HepG2 (cell line): ENCODE measurements around the gene PRKN. TPM values are rescaled to one million over a fixed set of nuclear protein-coding genes. Genes with fewer than 3 reads are reported as not detected.

Experiments used
- ATAC-seq: fragments of 200-7000 bp; cut with Tn5 transposase; 3 replicates; pipeline ENCODE4 v1.9.1; 2020; ENCODE audit warnings: mild to moderate bottlenecking, moderate library complexity
- BruUV-seq: library from RNA; stranded (reverse); fragments of 400-500 nt; replicated peaks from 2 replicates; lab custom pipeline; 2021; lab: Mats Ljungman, UMichigan
- CTCF ChIA-PET: fragments of 300-600 bp; formaldehyde crosslinking; extraction: SDS; loops from one replicate; lab custom pipeline; 2021; ENCODE audit warnings: low total read pairs, inconsistent platforms, low intra/inter-chr PET ratio; lab: Yijun Ruan, JAX
- POLR2A ChIA-PET: fragments of 350-600 bp; sonication (Branson Sonifier 250); formaldehyde crosslinking; loops from one replicate; lab custom pipeline; 2020; ENCODE audit warnings: antibody characterized with exemption, inconsistent platforms; lab: Yijun Ruan, JAX
- DNase-seq: peaks from one replicate; pipeline ENCODE4 v3.0.0-alpha.2; 2015; ENCODE audit warnings: low spot score
- FAIRE-seq: peaks from 3 replicates; lab custom pipeline; 2011; peaks lifted over from hg19 to GRCh38; lab: Jason Lieb, UNC
- H2AFZ ChIP-seq: one replicate; pipeline ENCODE4 v1.6.1; 2011; ENCODE audit warnings: low read length, inconsistent platforms
- H3K27ac ChIP-seq: fragments of 300-600 bp; 3 replicates; pipeline ENCODE4 v1.8.0; 2011; ENCODE audit warnings: mixed run types, mild to moderate bottlenecking, mixed read lengths, low read length, inconsistent platforms; ENCODE audit not compliant: insufficient read depth; ENCODE audit errors: extremely low read length
- H3K27me3 ChIP-seq, 2 experiments: fragments of 200-600 bp in 1 of 2; 2 replicates in 1 of 2; 3 replicates in 1 of 2; pipeline versions ENCODE4 v1.6.0 to v1.8.0; 2011; ENCODE audit warnings: low read length in 2 of 2, mild to moderate bottlenecking in 2 of 2, moderate library complexity in 2 of 2, inconsistent platforms in 1 of 2; ENCODE audit not compliant: insufficient read depth in 2 of 2, control insufficient read depth in 1 of 2
- H3K36me3 ChIP-seq, 2 experiments: fragments of 200-600 bp in 1 of 2; replicated peaks in 1 of 2; 2 replicates in 1 of 2; 3 replicates in 1 of 2; pipeline versions ENCODE4 v1.5.1 to v1.8.0; 2011; ENCODE audit warnings: low read length in 2 of 2, inconsistent platforms in 1 of 2; ENCODE audit not compliant: insufficient read depth in 2 of 2, control insufficient read depth in 1 of 2
- H3K4me1 ChIP-seq: 2 replicates; pipeline ENCODE4 v1.5.1; 2012; ENCODE audit warnings: low read length, inconsistent platforms; ENCODE audit not compliant: insufficient read depth
- H3K4me2 ChIP-seq: 2 replicates; pipeline ENCODE4 v1.6.0; 2011; ENCODE audit warnings: low read depth, low read length, inconsistent platforms
- H3K4me3 ChIP-seq, 3 experiments: fragments of 200-600 bp in 1 of 3; sonication (generic), shearing (Covaris generic) in 1 of 3; replicated peaks in 1 of 3; 2 replicates each; pipeline ENCODE4 v1.5.1; 2011 to 2016; ENCODE audit warnings: low read length in 3 of 3, inconsistent platforms in 2 of 3, low read depth in 2 of 3, mild to moderate bottlenecking in 2 of 3, control low read depth in 1 of 3, mixed read lengths in 1 of 3; ENCODE audit not compliant: insufficient read depth in 1 of 3
- H3K79me2 ChIP-seq: one replicate; pipeline ENCODE4 v1.6.1; 2011; ENCODE audit warnings: low read length, inconsistent platforms; ENCODE audit not compliant: insufficient read depth
- H3K9ac ChIP-seq: 2 replicates; pipeline ENCODE4 v1.6.0; 2011; ENCODE audit warnings: mild to moderate bottlenecking, low read depth, low read length, inconsistent platforms; ENCODE audit not compliant: insufficient read depth
- H3K9me3 ChIP-seq: 2 replicates; pipeline ENCODE4 v1.5.1; 2012; ENCODE audit warnings: mild to moderate bottlenecking, low read length
- H4K20me1 ChIP-seq: 2 replicates; pipeline ENCODE4 v1.6.0; 2011; ENCODE audit warnings: inconsistent platforms, mild to moderate bottlenecking, low read length, moderate library complexity; ENCODE audit not compliant: insufficient read depth
- ADNP ChIP-seq: sonication (generic); formaldehyde crosslinking; IDR thresholded peaks from 2 replicates; pipeline ENCODE4 v1.4.0; 2020; ENCODE audit warnings: missing genetic modification reagents
- NCOA5 ChIP-seq: sonication (generic); formaldehyde crosslinking; IDR thresholded peaks from 2 replicates; pipeline ENCODE4 v1.4.0; 2020; ENCODE audit warnings: missing genetic modification reagents
- RERE ChIP-seq: IDR thresholded peaks from 2 replicates; pipeline ENCODE4 v1.6.1; 2016; ENCODE audit warnings: low read depth, missing genetic modification reagents, missing compliant biosample characterization
- ZBED4 ChIP-seq: sonication (generic); formaldehyde crosslinking; IDR thresholded peaks from 2 replicates; pipeline ENCODE4 v1.4.0; 2020; ENCODE audit warnings: missing genetic modification reagents, borderline replicate concordance
- ZBTB42 ChIP-seq: sonication (generic); formaldehyde crosslinking; IDR thresholded peaks from 2 replicates; pipeline ENCODE4 v1.5.0; 2020; ENCODE audit warnings: mild to moderate bottlenecking, missing genetic modification reagents
- ZNF761 ChIP-seq: sonication (generic); formaldehyde crosslinking; conservative IDR thresholded peaks from 2 replicates; pipeline ENCODE4 v1.4.0; 2020; ENCODE audit warnings: mild to moderate bottlenecking, missing genetic modification reagents
- ZNF850 ChIP-seq: sonication (generic); formaldehyde crosslinking; conservative IDR thresholded peaks from 2 replicates; pipeline ENCODE4 v1.9.0; 2021; ENCODE audit warnings: mild to moderate bottlenecking, missing genetic modification reagents
- WGBS: methylation state at CpG from one replicate; pipeline ENCODE4 v1.1.6; 2017; ENCODE audit warnings: low lambda C conversion rate; 5-methylcytosine and 5-hydroxymethylcytosine counted together
- in situ Hi-C: cut with HindIII; loops from 2 replicates; pipeline ENCODE4 v1.10.0; 2017; ENCODE audit warnings: low pct_unique_long_range_greater_than_20kb; ENCODE audit not compliant: extremely low pct_ligation_motif_present
- intact Hi-C: fragments of 100-400 bp; cut with micrococcal nuclease; formaldehyde crosslinking; loops from one replicate; pipeline ENCODE4 v1.10.0; 2022; ENCODE audit not compliant: unreplicated experiment
- polyA plus RNA-seq, 8 experiments: library from polyadenylated mRNA; depleted of rRNA in 3 of 8; stranded (reverse) in 7 of 8; unstranded in 1 of 8; fragments of >200 nt; fragmentation: Illumina TruSeq in 4 of 8; extraction: Trizol in 4 of 8; gene quantifications; 2 replicates each; pipeline versions ENCODE4 v1.2.1 to v1.2.3, GENCODE V29; 2011 to 2016; ENCODE audit warnings: low read depth in 4 of 8, missing spikeins in 1 of 8, mixed read lengths in 1 of 8; ENCODE audit not compliant: insufficient read depth in 1 of 8
- total RNA-seq, 5 experiments: library from RNA; depleted of rRNA; stranded (reverse); fragments of >200 nt; fragmentation: Illumina TruSeq; extraction: Trizol; gene quantifications; 2 replicates each; pipeline ENCODE4 v1.2.3, GENCODE V29; 2016; ENCODE audit warnings: low read depth in 1 of 5

Gene PRKN
- total and polyA plus RNA-seq, 2 of the 13 experiments (the other 11 are each of a cell fraction or from before 2014, with no cell fraction given), result 0.31 to 0.44 TPM

GRCh38 chr6:161906571-161906970, 821.0 kb downstream of the PRKN start:
- Histone ChIP-seq H3K27me3 (no peaks in the 10 kb centered on the region), H3K79me2 (no peaks in the 10 kb centered on the region), H3K4me2 (no peak overlapping the region), H4K20me1 (no peaks in the 10 kb centered on the region), H3K9ac (no peak overlapping the region), H3K9me3 (no peaks in the 10 kb centered on the region), H3K4me3 (no peak overlapping the region), H2AFZ (no peak overlapping the region), H3K4me1 (no peaks in the 10 kb centered on the region), H3K27ac (no peak overlapping the region), H3K36me3 (no peaks in the 10 kb centered on the region)
- no peak for TF ChIP-seq RERE (CRISPR knock-in tag)
- CTCF ChIA-PET, result no interaction called here
- ATAC-seq, result no peak
- 28% methylated on average over 5 of the region's 5 CpGs for WGBS
- BruUV-seq, result no TSS peak
- FAIRE-seq, result no peak
- intact Hi-C loops (no loop called here), in situ Hi-C loops (no loop called here)
- POLR2A ChIA-PET, result no interaction called here
- DNase-seq, result no peak

GRCh38 chr6:161903584-161904212, 823.9 kb downstream of the PRKN start:
- 46% methylated on average over 2 of the region's 2 CpGs for WGBS
- intact Hi-C loops, result no loop called here
- H2AFZ ChIP-seq, result no peak overlapping the region
- no peaks in the 10 kb centered on the region for H3K79me2 ChIP-seq
- no peak overlapping the region for H3K9ac ChIP-seq
- in situ Hi-C loops, result no loop called here
- no peak overlapping the region for H3K27ac ChIP-seq
- ChIA-PET POLR2A (no interaction called here), CTCF (no interaction called here)
- no peak overlapping the region for H3K4me3 ChIP-seq
- no peaks in the 10 kb centered on the region for H3K4me1 ChIP-seq
- H3K27me3 ChIP-seq, result no peaks in the 10 kb centered on the region
- BruUV-seq, result no TSS peak
- DNase-seq (no peak), ATAC-seq (no peak; the same call in 2 of the 3 replicates), FAIRE-seq (no peak)
- no peaks in the 10 kb centered on the region for H3K36me3 ChIP-seq
- no peaks in the 10 kb centered on the region for H3K9me3 ChIP-seq
- H3K4me2 ChIP-seq, result no peak overlapping the region
- no peaks in the 10 kb centered on the region for H4K20me1 ChIP-seq
- TF ChIP-seq ZBED4 (CRISPR knock-in tag) (no peak), ZNF761 (CRISPR knock-in tag) (no peak), ADNP (CRISPR knock-in tag) (no peak), ZNF850 (CRISPR knock-in tag) (no peak), ZBTB42 (CRISPR knock-in tag) (no peak), NCOA5 (CRISPR knock-in tag) (no peak)
